ENCODE data around the gene PLEKHA5. TPM values are rescaled to one million over a fixed set of nuclear protein-coding genes. Genes with fewer than 3 reads are reported as not detected.

Gene PLEKHA5
- polyA plus RNA-seq, 1 of the 3 experiments (the other 2 are of a cell fraction) = 7.1 TPM

DNA sequence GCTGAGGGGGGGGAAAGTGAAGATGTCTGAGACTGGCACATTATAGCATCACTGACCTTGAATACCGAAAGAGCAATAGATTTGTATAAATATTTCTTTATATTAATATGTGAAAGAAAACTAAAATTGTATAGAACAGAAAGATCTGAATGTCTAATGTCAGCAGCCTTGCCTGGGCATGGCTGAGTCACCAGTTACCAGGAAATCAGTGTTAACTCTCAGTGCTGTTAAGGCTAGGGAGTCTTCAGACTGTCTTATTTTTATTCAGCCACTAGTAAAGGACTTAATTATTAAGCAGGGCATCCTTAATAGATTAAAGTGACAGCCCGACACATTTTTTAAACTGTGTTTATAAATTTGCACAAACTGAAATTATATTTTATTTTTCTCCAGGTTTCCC is 186.9 kb downstream of the PLEKHA5 start:
- no peaks in the 10 kb centered on the region for H3K9me3 ChIP-seq
- H3K4me2 ChIP-seq = no peak overlapping the region
- 65% methylated on average over 2 of the region's 2 CpGs for WGBS (ENCODE audit: low lambda C conversion rate)
- TF ChIP-seq RFX5 (IDR thresholded peaks at IDR 0.05; ENCODE audit: low read length) (peak; percentile 93), FOSL2 (IDR thresholded peaks at IDR 0.05; ENCODE audit: borderline replicate concordance, low read depth) (peak; percentile 9; the same call in 1 of the 2 replicates), TAF1 (IDR thresholded peaks at IDR 0.05; ENCODE audit: borderline replicate concordance, low read depth, low read length) (no peak)
- H3K4me1 ChIP-seq (ENCODE audit: control insufficient read depth in 1 of 2, insufficient read depth in 2 of 2, low read depth in 1 of 2, low read length in 1 of 2) = no peaks in the 10 kb centered on the region
- CTCF ChIA-PET = interaction anchor here (0.6 kb wide), 2 partner anchors 28 to 68 kb away, joined by 3 read pairs; no protein-coding TSS in a partner anchor
- H3K9ac ChIP-seq = no peak overlapping the region
- POLR2A ChIA-PET = no interaction called here
- H3K27ac ChIP-seq (ENCODE audit: low read depth in 2 of 2, low read length in 1 of 2) = peak overlapping the region in 1 of 2 experiments; percentile 29; a peak in 2 of 4 replicates
- no peaks in the 10 kb centered on the region for H3K36me3 ChIP-seq (replicated peaks in 1 of 2; ENCODE audit: control insufficient read depth in 1 of 2, insufficient read depth in 2 of 2, low read length in 1 of 2)
- H4K20me1 ChIP-seq (ENCODE audit: insufficient read depth) = no peaks in the 10 kb centered on the region
- H3K4me3 ChIP-seq (ENCODE audit: low read depth in 2 of 2, low read length in 1 of 2) = no peak overlapping the region
- no peaks in the 10 kb centered on the region for H3K79me2 ChIP-seq (ENCODE audit: insufficient read depth)
- no peak for DNase-seq
- H3K27me3 ChIP-seq (ENCODE audit: insufficient read depth) = no peaks in the 10 kb centered on the region
- 0 out of 2 replicates have a peak overlapping the region, but pooled peaks have one; percentile 21 for H2AFZ ChIP-seq (ENCODE audit: low read depth)
- H3K9me2 ChIP-seq = no peaks in the 10 kb centered on the region
- no peaks in the 10 kb centered on the region for H3F3A ChIP-seq (replicated peaks; ENCODE audit: insufficient read depth)

DNA sequence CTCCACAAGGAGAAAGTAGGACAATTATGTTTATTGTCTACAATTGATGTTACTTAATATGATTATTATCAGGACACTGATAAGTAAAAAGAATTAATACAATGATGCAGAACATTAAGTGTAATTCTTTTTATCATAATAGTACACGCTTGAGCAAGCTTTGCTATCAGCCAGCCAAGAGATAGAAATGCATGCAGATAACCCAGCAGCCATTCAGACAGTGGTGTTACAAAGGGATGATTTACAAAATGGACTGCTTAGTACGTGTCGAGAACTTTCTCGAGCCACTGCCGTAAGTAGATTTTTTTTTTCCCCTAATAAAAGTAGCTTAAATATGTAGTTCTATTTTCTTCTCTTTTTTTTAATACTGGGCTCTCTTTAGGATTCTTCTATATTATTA is 192.8 kb downstream of the PLEKHA5 start:
- CTCF ChIA-PET = interaction anchor here (0.6 to 0.8 kb wide), 2 partner anchors 16 kb away, joined by 3 read pairs; no protein-coding TSS in a partner anchor

DNA sequence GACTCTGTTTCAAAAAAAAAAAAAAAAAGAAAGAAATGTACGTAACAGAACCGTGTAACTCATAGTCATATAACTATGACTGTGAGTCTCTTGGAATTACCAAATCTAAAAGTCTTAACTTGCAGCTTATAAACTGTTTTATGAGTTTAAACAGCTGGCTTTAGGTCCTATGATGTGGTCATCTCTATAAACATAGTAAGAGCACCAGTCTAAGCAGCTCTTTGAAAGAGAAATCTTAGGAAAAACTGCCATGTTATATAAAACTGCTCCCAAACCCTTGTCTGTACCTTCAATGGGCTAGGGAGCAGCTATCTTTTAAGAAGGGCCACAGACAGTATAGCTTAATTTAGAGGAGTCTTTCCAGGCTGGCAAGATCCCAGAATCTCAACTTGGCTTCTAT is 194.3 kb downstream of the PLEKHA5 start:
- H3F3A ChIP-seq (replicated peaks; ENCODE audit: insufficient read depth) = no peaks in the 10 kb centered on the region
- H2AFZ ChIP-seq (ENCODE audit: low read depth) = no peak overlapping the region
- no peak overlapping the region for H3K4me2 ChIP-seq
- H3K27ac ChIP-seq (ENCODE audit: low read depth in 2 of 2, low read length in 1 of 2) = no peak overlapping the region
- peaks cover 0 to 5% of the 10 kb centered on the region in 2 experiments for H3K36me3 ChIP-seq (replicated peaks in 1 of 2; ENCODE audit: control insufficient read depth in 1 of 2, insufficient read depth in 2 of 2, low read length in 1 of 2)
- H3K9me2 ChIP-seq = no peaks in the 10 kb centered on the region
- no peaks in the 10 kb centered on the region for H4K20me1 ChIP-seq (ENCODE audit: insufficient read depth)
- H3K4me3 ChIP-seq (ENCODE audit: low read depth in 2 of 2, low read length in 1 of 2) = no peak overlapping the region
- POLR2A ChIA-PET = interaction anchor here (0.7 kb wide), 1 partner anchor 18 kb away, joined by 3 read pairs; no protein-coding TSS in a partner anchor
- H3K9me3 ChIP-seq = no peaks in the 10 kb centered on the region
- no peak for DNase-seq
- CTCF ChIA-PET = interaction anchor here (1.3 kb wide), 1 partner anchor 11 kb away, joined by 6 read pairs; no protein-coding TSS in a partner anchor
- no peaks in the 10 kb centered on the region for H3K79me2 ChIP-seq (ENCODE audit: insufficient read depth)
- no peak overlapping the region for H3K9ac ChIP-seq
- no peaks in the 10 kb centered on the region; a peak in 1 of 4 replicates for H3K4me1 ChIP-seq (ENCODE audit: control insufficient read depth in 1 of 2, insufficient read depth in 2 of 2, low read depth in 1 of 2, low read length in 1 of 2)
- 38% methylated on average over 2 of the region's 2 CpGs for WGBS (ENCODE audit: low lambda C conversion rate)
- no peaks in the 10 kb centered on the region for H3K27me3 ChIP-seq (ENCODE audit: insufficient read depth)
- TF ChIP-seq RFX5 (IDR thresholded peaks at IDR 0.05; ENCODE audit: low read length) (no peak), ELF1 (IDR thresholded peaks at IDR 0.05) (no peak), MXI1 (IDR thresholded peaks at IDR 0.05; ENCODE audit: low read depth, low read length) (no peak), FOSL2 (IDR thresholded peaks at IDR 0.05; ENCODE audit: borderline replicate concordance, low read depth) (no peak), RCOR1 (IDR thresholded peaks at IDR 0.05; ENCODE audit: low read length) (no peak), YY1 (IDR thresholded peaks at IDR 0.05; ENCODE audit: low read depth) (no peak)
- TF ChIP-seq, protein P1, sequence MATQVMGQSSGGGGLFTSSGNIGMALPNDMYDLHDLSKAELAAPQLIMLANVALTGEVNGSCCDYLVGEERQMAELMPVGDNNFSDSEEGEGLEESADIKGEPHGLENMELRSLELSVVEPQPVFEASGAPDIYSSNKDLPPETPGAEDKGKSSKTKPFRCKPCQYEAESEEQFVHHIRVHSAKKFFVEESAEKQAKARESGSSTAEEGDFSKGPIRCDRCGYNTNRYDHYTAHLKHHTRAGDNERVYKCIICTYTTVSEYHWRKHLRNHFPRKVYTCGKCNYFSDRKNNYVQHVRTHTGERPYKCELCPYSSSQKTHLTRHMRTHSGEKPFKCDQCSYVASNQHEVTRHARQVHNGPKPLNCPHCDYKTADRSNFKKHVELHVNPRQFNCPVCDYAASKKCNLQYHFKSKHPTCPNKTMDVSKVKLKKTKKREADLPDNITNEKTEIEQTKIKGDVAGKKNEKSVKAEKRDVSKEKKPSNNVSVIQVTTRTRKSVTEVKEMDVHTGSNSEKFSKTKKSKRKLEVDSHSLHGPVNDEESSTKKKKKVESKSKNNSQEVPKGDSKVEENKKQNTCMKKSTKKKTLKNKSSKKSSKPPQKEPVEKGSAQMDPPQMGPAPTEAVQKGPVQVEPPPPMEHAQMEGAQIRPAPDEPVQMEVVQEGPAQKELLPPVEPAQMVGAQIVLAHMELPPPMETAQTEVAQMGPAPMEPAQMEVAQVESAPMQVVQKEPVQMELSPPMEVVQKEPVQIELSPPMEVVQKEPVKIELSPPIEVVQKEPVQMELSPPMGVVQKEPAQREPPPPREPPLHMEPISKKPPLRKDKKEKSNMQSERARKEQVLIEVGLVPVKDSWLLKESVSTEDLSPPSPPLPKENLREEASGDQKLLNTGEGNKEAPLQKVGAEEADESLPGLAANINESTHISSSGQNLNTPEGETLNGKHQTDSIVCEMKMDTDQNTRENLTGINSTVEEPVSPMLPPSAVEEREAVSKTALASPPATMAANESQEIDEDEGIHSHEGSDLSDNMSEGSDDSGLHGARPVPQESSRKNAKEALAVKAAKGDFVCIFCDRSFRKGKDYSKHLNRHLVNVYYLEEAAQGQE (IDR thresholded peaks at IDR 0.05; ENCODE audit: low read depth, low read length) = no peak
- TF ChIP-seq, protein P2, sequence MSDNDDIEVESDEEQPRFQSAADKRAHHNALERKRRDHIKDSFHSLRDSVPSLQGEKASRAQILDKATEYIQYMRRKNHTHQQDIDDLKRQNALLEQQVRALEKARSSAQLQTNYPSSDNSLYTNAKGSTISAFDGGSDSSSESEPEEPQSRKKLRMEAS (IDR thresholded peaks at IDR 0.05; ENCODE audit: low read depth) = no peak
- TF ChIP-seq, protein P3, sequence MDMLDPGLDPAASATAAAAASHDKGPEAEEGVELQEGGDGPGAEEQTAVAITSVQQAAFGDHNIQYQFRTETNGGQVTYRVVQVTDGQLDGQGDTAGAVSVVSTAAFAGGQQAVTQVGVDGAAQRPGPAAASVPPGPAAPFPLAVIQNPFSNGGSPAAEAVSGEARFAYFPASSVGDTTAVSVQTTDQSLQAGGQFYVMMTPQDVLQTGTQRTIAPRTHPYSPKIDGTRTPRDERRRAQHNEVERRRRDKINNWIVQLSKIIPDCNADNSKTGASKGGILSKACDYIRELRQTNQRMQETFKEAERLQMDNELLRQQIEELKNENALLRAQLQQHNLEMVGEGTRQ (IDR thresholded peaks at IDR 0.05; ENCODE audit: borderline replicate concordance, low read depth, low read length) = no peak

More for the DNA sequence above, 192.8 kb downstream of the PLEKHA5 start:
- Histone ChIP-seq H2AFZ (ENCODE audit: low read depth) (no peak overlapping the region), H3K9me3 (no peaks in the 10 kb centered on the region), H3K4me3 (ENCODE audit: low read depth in 2 of 2, low read length in 1 of 2) (no peak overlapping the region), H3K9me2 (no peaks in the 10 kb centered on the region), H3K4me1 (ENCODE audit: control insufficient read depth in 1 of 2, insufficient read depth in 2 of 2, low read depth in 1 of 2, low read length in 1 of 2) (no peaks in the 10 kb centered on the region; a peak in 1 of 4 replicates), H3K27me3 (ENCODE audit: insufficient read depth) (no peaks in the 10 kb centered on the region), H3K79me2 (ENCODE audit: insufficient read depth) (no peaks in the 10 kb centered on the region), H3K4me2 (no peak overlapping the region), H3K36me3 (replicated peaks in 1 of 2; ENCODE audit: control insufficient read depth in 1 of 2, insufficient read depth in 2 of 2, low read length in 1 of 2) (peaks cover 0 to 5% of the 10 kb centered on the region in 2 experiments), H3F3A (replicated peaks; ENCODE audit: insufficient read depth) (no peaks in the 10 kb centered on the region), H3K9ac (no peak overlapping the region), H3K27ac (ENCODE audit: low read depth in 2 of 2, low read length in 1 of 2) (no peak overlapping the region), H4K20me1 (ENCODE audit: insufficient read depth) (no peaks in the 10 kb centered on the region)
- no peak for TF ChIP-seq TCF12 (IDR thresholded peaks at IDR 0.05)
- TF ChIP-seq, protein P4, sequence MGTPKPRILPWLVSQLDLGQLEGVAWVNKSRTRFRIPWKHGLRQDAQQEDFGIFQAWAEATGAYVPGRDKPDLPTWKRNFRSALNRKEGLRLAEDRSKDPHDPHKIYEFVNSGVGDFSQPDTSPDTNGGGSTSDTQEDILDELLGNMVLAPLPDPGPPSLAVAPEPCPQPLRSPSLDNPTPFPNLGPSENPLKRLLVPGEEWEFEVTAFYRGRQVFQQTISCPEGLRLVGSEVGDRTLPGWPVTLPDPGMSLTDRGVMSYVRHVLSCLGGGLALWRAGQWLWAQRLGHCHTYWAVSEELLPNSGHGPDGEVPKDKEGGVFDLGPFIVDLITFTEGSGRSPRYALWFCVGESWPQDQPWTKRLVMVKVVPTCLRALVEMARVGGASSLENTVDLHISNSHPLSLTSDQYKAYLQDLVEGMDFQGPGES (IDR thresholded peaks at IDR 0.05; ENCODE audit: low read depth, low read length) = no peak
- no peak for TF ChIP-seq JUND (IDR thresholded peaks at IDR 0.05)
- TF ChIP-seq, protein P3 (IDR thresholded peaks at IDR 0.05; ENCODE audit: borderline replicate concordance, low read depth, low read length) = no peak
- no peak for TF ChIP-seq MXI1 (IDR thresholded peaks at IDR 0.05; ENCODE audit: low read depth, low read length)
- POLR2A ChIA-PET = no interaction called here
- 92% methylated on average over 5 of the region's 5 CpGs for WGBS (ENCODE audit: low lambda C conversion rate)
- DNase-seq = no peak
